ENCODE measurements around the gene ME3.

Gene ME3

GRCh38 chr11:86510097-86510496 is 162.3 kb downstream of the ME3 start:
- FAIRE-seq, result no peak

- FAIRE-seq, result no peak
Measured at GRCh38 chr11:86509588-86509974, 162.8 kb downstream of the ME3 start.

DNA sequence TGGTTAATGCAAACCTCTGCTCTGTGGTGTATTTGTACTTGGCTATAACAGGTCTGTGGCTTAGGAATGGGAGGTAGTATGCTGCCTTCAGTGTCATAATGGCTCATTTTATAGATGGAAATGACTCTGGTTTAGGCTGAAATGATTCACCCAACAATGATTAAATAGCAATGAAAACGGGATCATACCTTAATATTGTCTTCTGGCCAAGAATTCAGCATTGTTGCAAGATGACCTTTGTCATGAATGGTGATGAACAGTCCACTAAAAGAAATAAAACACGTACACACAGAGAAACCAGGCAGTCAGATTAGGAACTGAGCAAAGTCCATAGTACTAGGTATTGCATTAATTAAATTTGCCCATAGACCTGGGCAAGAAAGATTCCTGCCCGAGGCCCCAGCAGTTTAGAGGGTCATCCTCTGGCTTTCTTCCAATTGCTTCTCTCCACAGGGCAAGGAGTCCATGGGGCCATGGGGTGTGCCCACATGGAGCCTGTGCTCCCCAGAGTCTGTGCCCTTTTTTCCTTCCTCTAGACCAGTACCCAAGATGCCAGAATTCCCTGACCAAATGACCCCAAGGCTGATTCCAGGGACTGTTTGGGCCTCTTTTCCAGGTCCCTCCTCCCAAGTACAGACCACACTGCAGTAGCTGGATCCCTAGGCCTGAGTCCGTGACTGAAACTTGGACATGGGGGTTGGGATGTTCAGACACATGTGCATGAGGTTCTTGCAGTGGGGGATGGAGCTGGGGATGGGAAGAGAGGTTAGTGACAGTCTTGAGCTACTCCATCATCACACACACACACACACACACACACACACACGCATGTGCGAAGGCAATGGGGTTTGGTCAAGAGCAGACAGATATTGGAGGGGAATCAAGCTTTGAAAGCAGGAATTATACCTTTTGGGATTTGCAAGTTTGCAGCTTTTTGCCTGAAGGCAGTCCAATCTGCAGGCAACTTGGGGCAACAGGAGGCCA is 163.5 kb downstream of the ME3 start:
- FAIRE-seq, result no peak

DNA sequence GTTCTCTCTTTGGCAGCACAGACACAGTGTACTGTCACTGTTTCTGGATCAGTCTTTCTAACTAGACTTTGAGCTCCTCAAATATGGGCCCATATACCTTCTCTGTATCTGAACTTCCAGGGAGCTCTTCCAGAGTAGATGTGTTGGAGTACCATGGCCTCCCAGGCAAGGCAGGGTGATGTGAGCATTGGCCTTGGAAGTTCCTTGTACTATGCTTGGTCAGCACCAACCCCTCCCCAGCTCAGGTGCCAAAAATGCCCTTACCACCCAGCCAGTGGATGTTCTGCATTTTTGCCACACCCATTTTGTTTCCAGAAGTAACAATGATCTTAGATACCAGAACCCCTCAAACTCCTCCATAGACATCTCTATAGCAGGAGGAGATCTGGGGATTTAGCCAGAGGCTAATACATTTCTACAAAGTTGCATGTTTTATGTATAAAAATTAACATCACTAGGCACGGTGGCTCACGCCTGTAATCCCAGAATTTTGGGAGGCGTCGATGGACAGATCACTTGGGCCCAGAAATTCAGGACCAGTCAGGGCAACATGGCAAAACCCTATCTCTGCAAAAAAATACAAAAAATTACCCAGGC is 165.1 kb downstream of the ME3 start:
- FAIRE-seq, result no peak

- FAIRE-seq, result no peak
Measured at GRCh38 chr11:86506235-86506634, 166.2 kb downstream of the ME3 start.

- no peak for FAIRE-seq
Measured at GRCh38 chr11:86503131-86503530, 169.3 kb downstream of the ME3 start.

DNA sequence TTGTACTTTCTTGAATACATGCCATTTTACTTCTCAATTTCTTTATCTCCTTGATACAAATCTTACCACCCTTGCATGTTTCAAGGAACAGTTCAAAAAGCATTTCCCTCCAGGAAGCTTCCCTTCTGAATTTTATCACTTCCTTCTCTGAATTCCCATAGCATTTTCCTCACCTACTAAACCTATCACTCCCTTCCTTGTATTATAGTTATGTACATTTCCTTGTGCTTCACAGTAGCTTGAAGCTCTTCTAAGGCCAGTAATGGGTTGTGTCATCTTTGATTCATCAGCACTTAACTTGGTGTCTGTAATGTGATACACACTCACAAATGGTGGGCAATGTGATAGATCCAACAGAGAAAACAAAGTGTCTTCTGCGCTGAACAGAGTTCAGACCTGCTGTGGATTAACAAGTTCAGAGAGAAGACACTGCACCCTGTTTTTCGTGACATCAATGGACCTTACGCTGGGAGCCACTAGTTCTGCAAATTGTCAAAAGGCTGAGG is 170.2 kb downstream of the ME3 start:
- FAIRE-seq, result no peak

DNA sequence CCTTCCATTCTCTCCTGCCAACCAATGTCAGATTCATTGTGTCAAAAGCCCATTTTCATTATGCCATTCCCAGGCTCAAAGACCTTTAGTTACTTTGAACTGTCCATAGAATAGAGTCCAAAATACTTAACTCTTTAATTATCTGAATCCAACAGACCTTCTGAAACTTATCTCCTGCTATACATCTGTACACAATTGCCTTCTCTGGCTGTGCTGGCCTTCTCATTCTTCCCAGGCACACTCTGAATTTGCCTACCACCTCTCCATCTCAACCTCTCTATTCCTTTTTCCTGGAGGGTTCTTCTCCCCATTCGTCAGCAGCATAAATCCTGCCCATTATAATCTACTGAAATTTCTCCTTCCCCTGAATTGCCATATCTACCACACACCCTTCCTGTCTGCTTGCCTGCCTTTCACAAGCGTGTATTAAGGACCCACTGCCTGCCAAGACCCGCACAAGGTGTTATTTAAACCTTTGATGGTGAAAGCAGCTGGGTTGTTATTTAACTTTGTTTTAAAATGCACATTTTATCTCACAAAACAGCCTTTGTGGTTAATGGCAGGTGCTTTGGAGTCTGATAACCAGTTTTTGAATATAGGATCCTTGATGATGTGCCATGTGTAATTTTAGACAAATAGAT is 171.8 kb downstream of the ME3 start:
- FAIRE-seq, result no peak

DNA sequence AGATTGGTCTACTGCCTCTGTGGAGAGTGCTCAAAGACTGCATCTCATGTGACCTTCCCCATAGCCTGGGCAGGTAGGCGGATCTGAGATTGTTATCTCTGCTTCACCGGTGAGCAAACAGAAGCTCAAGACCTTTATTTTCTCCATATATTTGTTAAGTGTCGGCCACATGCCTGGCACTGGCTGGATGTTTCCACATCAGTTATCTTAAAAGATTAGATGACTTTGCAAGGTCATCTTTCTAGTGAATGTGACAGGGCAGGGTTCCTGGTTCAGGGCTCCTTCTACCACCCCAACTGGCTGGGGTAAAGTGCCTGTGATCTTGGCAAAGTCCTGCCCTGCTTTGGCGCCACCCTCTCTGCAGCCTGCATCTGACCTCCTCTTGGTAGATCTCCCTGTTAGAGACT is 172.7 kb downstream of the ME3 start:
- no peak for FAIRE-seq

GRCh38 chr11:86497836-86498235 is 174.6 kb downstream of the ME3 start:
- FAIRE-seq, result no peak

DNA sequence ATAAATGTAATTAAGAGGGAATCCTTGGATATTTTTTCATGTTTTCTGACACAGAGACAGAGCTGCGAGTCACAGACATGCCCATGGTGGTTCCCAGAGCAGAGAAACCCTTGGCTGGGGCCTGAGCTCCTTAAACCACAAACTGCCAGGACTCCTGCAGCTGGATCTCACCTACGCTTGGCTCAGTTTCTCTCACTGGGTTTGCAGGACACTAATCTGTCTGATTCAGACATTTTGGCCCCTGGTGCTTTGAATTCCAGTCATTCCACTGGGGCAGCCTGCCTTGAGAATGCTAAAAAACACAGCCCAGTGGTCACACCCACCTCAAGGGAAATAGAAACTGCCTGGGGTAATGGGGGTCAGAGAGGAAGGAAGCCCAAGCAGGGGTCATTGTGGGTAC is 175.1 kb downstream of the ME3 start:
- no peak for FAIRE-seq

GRCh38 chr11:86495351-86495750 is 177.1 kb downstream of the ME3 start:
- FAIRE-seq, result no peak

DNA sequence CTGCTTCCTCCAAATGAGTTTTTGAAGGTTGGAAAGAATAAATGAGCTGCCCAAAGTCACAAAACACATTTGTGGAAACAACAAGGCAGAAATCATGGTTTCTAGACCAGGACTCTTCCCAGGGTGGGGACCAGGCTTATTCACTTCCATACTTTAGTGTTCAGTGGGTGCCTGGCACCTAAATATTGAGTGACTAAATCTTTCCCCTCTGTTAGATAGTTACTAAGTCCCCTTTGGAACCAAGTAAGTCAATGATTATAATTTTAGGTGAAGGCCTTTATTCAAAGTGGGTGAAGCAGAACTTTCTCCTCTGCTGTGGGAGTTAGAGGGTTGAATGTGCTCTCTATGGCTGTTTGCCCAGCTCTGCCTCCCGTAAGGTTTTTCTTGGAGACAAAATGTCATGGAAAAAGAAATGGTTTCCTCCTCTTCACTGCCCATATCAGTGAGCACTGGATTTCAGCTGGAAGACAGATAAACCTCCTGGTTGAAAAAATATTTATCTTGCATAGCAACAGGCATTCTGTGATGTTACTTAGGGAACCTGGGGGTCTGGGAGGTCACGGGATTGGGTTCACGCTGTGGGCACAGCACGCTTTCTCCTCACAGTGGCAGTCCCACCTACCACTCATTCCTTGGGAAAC is 179.9 kb downstream of the ME3 start:
- no peak for FAIRE-seq

DNA sequence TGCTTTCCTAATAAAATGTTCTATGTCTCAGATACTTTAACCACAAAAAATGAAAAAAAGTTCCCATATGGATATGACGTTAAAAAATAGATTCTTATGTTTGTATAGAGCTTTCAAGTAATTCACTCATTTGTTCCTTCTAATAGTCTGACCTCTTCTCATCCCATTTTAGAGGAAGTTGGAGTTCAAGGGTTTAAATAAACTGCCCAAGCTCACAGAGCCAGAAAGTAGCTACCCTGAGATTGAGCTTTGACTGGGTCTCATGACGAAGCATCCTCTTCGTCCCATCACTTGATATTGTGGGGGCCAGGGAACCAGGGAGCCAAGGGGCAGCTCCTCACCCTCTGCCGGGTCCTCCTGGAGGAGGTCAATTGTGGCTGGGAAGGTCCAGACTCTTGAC is 181.4 kb downstream of the ME3 start:
- FAIRE-seq, result no peak

DNA sequence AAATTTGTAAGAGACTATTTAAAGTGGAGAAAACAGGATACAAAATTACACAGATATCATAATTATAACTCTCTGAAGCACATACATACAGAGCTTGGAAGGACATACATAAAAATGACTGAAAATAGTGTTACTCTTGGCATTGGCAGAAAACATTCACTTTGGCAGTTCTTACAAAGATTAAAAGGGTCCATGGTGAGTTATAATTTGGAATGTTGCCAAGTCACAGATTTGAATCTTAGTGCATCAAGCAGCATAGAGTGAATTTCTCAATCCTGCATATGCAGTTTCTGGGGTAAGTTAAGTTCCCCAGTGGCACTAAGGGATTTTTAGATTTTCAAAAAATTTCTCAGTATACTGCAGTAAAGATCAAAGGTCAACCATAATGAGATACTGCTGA is 181.8 kb downstream of the ME3 start:
- no peak for FAIRE-seq

GRCh38 chr11:86489442-86489841 is 183.0 kb downstream of the ME3 start:
- FAIRE-seq, result no peak

- no peak for FAIRE-seq
Measured at GRCh38 chr11:86488553-86488952, 183.9 kb downstream of the ME3 start.

DNA sequence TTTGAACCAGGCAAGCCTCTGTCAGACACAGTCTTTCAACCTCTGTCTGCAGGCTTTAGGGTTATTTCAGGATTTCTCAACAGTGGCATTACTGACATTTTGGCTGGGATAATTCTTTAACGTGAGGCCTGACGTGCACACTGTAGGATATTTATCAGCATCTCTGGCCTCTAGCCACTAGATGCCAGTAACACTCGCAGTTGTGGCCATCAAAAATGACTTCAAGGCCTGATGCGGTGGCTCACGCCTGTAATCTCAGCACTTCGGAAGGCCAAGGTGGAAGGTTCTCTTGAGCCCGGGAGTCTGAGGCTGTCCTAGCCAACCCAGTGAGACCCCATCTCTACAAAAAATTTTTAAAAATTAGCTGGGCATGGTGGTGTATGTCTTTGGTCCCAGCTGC is 184.7 kb downstream of the ME3 start:
- no peak for FAIRE-seq

DNA sequence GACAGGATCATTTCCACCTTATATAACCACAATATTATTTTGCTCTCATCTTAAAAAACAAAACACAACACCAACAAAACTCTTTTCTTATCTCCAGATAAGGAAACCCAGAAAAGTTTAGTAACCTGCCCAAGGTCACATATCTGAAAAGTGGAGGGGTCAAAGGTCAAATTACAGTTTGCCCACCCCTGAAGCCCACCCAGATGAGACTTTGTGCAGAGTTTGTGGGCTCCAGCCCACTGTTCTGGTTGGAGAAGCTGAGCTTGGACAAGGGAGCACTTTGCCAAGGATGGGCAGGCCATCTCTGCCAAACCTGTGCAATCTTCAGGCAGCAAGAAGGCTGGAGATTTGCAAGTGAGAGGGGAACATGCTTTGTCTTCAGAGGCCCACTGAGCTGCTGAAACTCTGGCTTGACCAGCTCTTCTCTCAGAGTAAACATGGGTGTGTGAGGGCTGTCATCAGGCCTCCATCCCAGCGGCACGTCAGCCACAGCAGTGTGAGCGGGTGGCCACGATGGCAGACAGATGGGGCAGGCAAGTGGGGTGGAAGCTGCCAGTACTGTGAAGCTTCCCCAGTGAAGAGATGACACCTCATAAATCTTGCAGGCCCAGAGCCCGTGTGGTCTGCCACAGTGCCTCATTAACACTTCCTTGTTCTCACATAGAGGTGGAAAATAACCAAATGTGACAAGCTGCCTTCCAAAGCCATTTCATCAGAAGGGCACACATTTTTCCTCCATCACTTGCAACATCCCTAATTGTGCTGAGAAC is 186.0 kb downstream of the ME3 start:
- no peak for FAIRE-seq

GRCh38 chr11:86484795-86485166 is 187.6 kb downstream of the ME3 start:
- no peak for FAIRE-seq

GRCh38 chr11:86483940-86484794 is 188.2 kb downstream of the ME3 start:
- no peak for FAIRE-seq

GRCh38 chr11:86483610-86483939 is 188.8 kb downstream of the ME3 start:
- FAIRE-seq, result no peak

Measured in A204.1 (cell line).